ENCODE measurements around the gene MYH13. TPM values are rescaled to one million over a fixed set of nuclear protein-coding genes. Genes with fewer than 3 reads are reported as not detected.

The MYH13 gene
- total RNA-seq, 1 experiment from 2014 or later, result not detected

- Histone ChIP-seq H3K4me1 (ENCODE audit: insufficient read depth, low read length) (no peaks in the 10 kb centered on the region), H3K9me3 (ENCODE audit: control insufficient read depth, low read depth, low read length) (no peaks in the 10 kb centered on the region), H3K9ac (ENCODE audit: extremely low read depth, insufficient read length, low read length) (no peak overlapping the region), H2AK5ac (ENCODE audit: insufficient read length, low read length) (no peak overlapping the region), H4K91ac (ENCODE audit: insufficient read length, low read depth, low read length) (no peak overlapping the region), H2BK20ac (ENCODE audit: low read depth, low read length, poor library complexity, severe bottlenecking) (no peak overlapping the region), H3K23me2 (ENCODE audit: insufficient read length, low read depth, low read length, poor library complexity, severe bottlenecking) (no peaks in the 10 kb centered on the region), H3K18ac (ENCODE audit: insufficient read length, low read depth, low read length) (no peak overlapping the region), H2BK120ac (ENCODE audit: low read depth, low read length, poor library complexity, severe bottlenecking) (no peak overlapping the region), H3T11ph (ENCODE audit: low read length) (no peak overlapping the region), H2AFZ (ENCODE audit: low read length) (no peak overlapping the region), H3K27ac (ENCODE audit: insufficient read length, low read depth, low read length) (no peak overlapping the region), H2BK15ac (ENCODE audit: low read depth, low read length) (no peak overlapping the region), H3K14ac (ENCODE audit: insufficient read depth, low read length) (no peak overlapping the region), H3K23ac (ENCODE audit: insufficient read length, low read depth, low read length) (no peak overlapping the region), H3K56ac (ENCODE audit: insufficient read length, low read depth, low read length) (no peak overlapping the region), H4K8ac (replicated peaks; ENCODE audit: insufficient read length, low read depth, low read length) (no peak overlapping the region), H3K79me2 (ENCODE audit: insufficient read depth, low read length) (no peaks in the 10 kb centered on the region), H4K20me1 (ENCODE audit: control insufficient read depth, insufficient read depth, insufficient read length) (no peaks in the 10 kb centered on the region), H4K5ac (ENCODE audit: insufficient read length, low read depth, low read length) (no peak overlapping the region), H2BK12ac (ENCODE audit: insufficient read length, low read depth, low read length) (no peak overlapping the region), H3K4me2 (ENCODE audit: insufficient read depth, insufficient read length, low read length) (no peak overlapping the region), H2BK5ac (ENCODE audit: insufficient read length, low read length) (no peak overlapping the region), H3K27me3 (ENCODE audit: insufficient read depth, low read length) (no peaks in the 10 kb centered on the region), H3K4ac (ENCODE audit: low read depth, low read length) (no peak overlapping the region), H3K79me1 (ENCODE audit: insufficient read depth, low read depth, low read length, poor library complexity, severe bottlenecking) (no peaks in the 10 kb centered on the region)
- no peaks in the 10 kb centered on the region for H3K36me3 Mint-ChIP-seq (ENCODE audit: insufficient read depth in 1 of 3, low read depth in 3 of 3)
- H3K27me3 Mint-ChIP-seq (ENCODE audit: low read depth), result peaks cover 2% of the 10 kb centered on the region
- no peaks in the 10 kb centered on the region for H3K4me1 Mint-ChIP-seq
- H3K27ac Mint-ChIP-seq, result no peak overlapping the region
- TF ChIP-seq, protein P1, sequence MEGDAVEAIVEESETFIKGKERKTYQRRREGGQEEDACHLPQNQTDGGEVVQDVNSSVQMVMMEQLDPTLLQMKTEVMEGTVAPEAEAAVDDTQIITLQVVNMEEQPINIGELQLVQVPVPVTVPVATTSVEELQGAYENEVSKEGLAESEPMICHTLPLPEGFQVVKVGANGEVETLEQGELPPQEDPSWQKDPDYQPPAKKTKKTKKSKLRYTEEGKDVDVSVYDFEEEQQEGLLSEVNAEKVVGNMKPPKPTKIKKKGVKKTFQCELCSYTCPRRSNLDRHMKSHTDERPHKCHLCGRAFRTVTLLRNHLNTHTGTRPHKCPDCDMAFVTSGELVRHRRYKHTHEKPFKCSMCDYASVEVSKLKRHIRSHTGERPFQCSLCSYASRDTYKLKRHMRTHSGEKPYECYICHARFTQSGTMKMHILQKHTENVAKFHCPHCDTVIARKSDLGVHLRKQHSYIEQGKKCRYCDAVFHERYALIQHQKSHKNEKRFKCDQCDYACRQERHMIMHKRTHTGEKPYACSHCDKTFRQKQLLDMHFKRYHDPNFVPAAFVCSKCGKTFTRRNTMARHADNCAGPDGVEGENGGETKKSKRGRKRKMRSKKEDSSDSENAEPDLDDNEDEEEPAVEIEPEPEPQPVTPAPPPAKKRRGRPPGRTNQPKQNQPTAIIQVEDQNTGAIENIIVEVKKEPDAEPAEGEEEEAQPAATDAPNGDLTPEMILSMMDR (conservative IDR thresholded peaks at IDR 0.05), result no peak
- no peaks in the 10 kb centered on the region for H3K9me3 Mint-ChIP-seq
- DNase-seq, result no peak
- H3K4me3 Mint-ChIP-seq, result no peak overlapping the region
- WGBS (ENCODE audit: extremely low coverage, insufficient read length, low lambda C conversion rate), result no CpG with 5 or more reads among the region's 3 CpGs
Observed at GRCh38 chr17:10344816-10345215, 28.0 kb downstream of the MYH13 start.
